ENCODE results near the gene ANKS1B. TPM values are rescaled to one million over a fixed set of nuclear protein-coding genes. Genes with fewer than 3 reads are reported as not detected.

Gene ANKS1B
- total RNA-seq, 1 donor from 2014 or later: 2.4 TPM

GRCh38 chr12:98697209-98697608 is 1287.5 kb downstream of the ANKS1B start:
- Histone ChIP-seq H3K4me3 (ENCODE audit: insufficient read depth, low read depth, low read length) (no peak overlapping the region), H3K36me3 (ENCODE audit: insufficient read depth, low read length) (peaks cover 4% of the 10 kb centered on the region), H2AFZ (ENCODE audit: low read depth, low read length) (no peak overlapping the region), H3K9me3 (ENCODE audit: insufficient read depth, low read depth, low read length) (no peaks in the 10 kb centered on the region), H3K4me1 (ENCODE audit: insufficient read depth, low read length) (no peaks in the 10 kb centered on the region), H3K4me2 (ENCODE audit: low read length) (no peak overlapping the region), H3K9ac (ENCODE audit: low read length) (no peak overlapping the region), H3K27ac (ENCODE audit: low read depth, low read length) (no peak overlapping the region), H3K27me3 (ENCODE audit: insufficient read depth, low read length) (no peaks in the 10 kb centered on the region), H3K79me2 (ENCODE audit: insufficient read depth, low read length) (no peaks in the 10 kb centered on the region), H4K20me1 (ENCODE audit: insufficient read depth, low read length) (peaks cover 15% of the 10 kb centered on the region)
- Mint-ChIP-seq H3K4me1 (ENCODE audit: low read depth, unreplicated experiment) (peaks cover 8% of the 10 kb centered on the region), H3K4me3 (ENCODE audit: unreplicated experiment) (no peak overlapping the region), H3K27ac (ENCODE audit: unreplicated experiment) (no peak overlapping the region), H3K36me3 (ENCODE audit: low read depth, unreplicated experiment) (peaks cover 13% of the 10 kb centered on the region), H3K27me3 (ENCODE audit: low read depth, unreplicated experiment) (no peaks in the 10 kb centered on the region), H3K9me3 (ENCODE audit: unreplicated experiment) (no peaks in the 10 kb centered on the region)
- DNase-seq (ENCODE audit: low read depth): no peak
- TF ChIP-seq EZH2 (IDR thresholded peaks at IDR 0.05; ENCODE audit: insufficient read depth, low read length) (no peak), CTCF (IDR thresholded peaks at IDR 0.05; ENCODE audit: insufficient read depth, low read depth, low read length) (no peak)
- no peak for FAIRE-seq

GRCh38 chr12:98696036-98696646 is 1288.6 kb downstream of the ANKS1B start:
- TF ChIP-seq EZH2 (IDR thresholded peaks at IDR 0.05; ENCODE audit: insufficient read depth, low read length) (no peak), CTCF (IDR thresholded peaks at IDR 0.05; ENCODE audit: insufficient read depth, low read depth, low read length) (no peak)
- peaks cover 19% of the 10 kb centered on the region for H4K20me1 ChIP-seq (ENCODE audit: insufficient read depth, low read length)
- FAIRE-seq (no peak), DNase-seq (ENCODE audit: low read depth) (no peak)
- H3K4me2 ChIP-seq (ENCODE audit: low read length): no peak overlapping the region
- no peaks in the 10 kb centered on the region for H3K27me3 ChIP-seq (ENCODE audit: insufficient read depth, low read length)
- Mint-ChIP-seq H3K36me3 (ENCODE audit: low read depth, unreplicated experiment) (peaks cover 11% of the 10 kb centered on the region), H3K9me3 (ENCODE audit: unreplicated experiment) (no peaks in the 10 kb centered on the region), H3K4me1 (ENCODE audit: low read depth, unreplicated experiment) (peaks cover 8% of the 10 kb centered on the region), H3K4me3 (ENCODE audit: unreplicated experiment) (no peak overlapping the region), H3K27me3 (ENCODE audit: low read depth, unreplicated experiment) (no peaks in the 10 kb centered on the region), H3K27ac (ENCODE audit: unreplicated experiment) (peak overlapping the region; percentile 36)
- no peak overlapping the region for H3K9ac ChIP-seq (ENCODE audit: low read length)
- H2AFZ ChIP-seq (ENCODE audit: low read depth, low read length): no peak overlapping the region
- no peaks in the 10 kb centered on the region for H3K79me2 ChIP-seq (ENCODE audit: insufficient read depth, low read length)
- H3K9me3 ChIP-seq (ENCODE audit: insufficient read depth, low read depth, low read length): no peaks in the 10 kb centered on the region
- H3K36me3 ChIP-seq (ENCODE audit: insufficient read depth, low read length): peaks cover 7% of the 10 kb centered on the region
- H3K4me1 ChIP-seq (ENCODE audit: insufficient read depth, low read length): no peaks in the 10 kb centered on the region
- no peak overlapping the region for H3K27ac ChIP-seq (ENCODE audit: low read depth, low read length)
- no peak overlapping the region for H3K4me3 ChIP-seq (ENCODE audit: insufficient read depth, low read depth, low read length)

GRCh38 chr12:98691351-98691750 is 1293.4 kb downstream of the ANKS1B start:
- no peaks in the 10 kb centered on the region for H3K9me3 ChIP-seq (ENCODE audit: insufficient read depth, low read depth, low read length)
- no peak overlapping the region for H3K27ac ChIP-seq (ENCODE audit: low read depth, low read length)
- peaks cover 12% of the 10 kb centered on the region for H3K36me3 Mint-ChIP-seq (ENCODE audit: low read depth, unreplicated experiment)
- H3K27ac Mint-ChIP-seq (ENCODE audit: unreplicated experiment): no peak overlapping the region
- H3K9me3 Mint-ChIP-seq (ENCODE audit: unreplicated experiment): no peaks in the 10 kb centered on the region
- H3K4me3 ChIP-seq (ENCODE audit: insufficient read depth, low read depth, low read length): no peak overlapping the region
- peaks cover 21% of the 10 kb centered on the region for H3K36me3 ChIP-seq (ENCODE audit: insufficient read depth, low read length)
- no peaks in the 10 kb centered on the region for H3K79me2 ChIP-seq (ENCODE audit: insufficient read depth, low read length)
- no peaks in the 10 kb centered on the region for H3K4me1 ChIP-seq (ENCODE audit: insufficient read depth, low read length)
- no peak overlapping the region for H3K4me2 ChIP-seq (ENCODE audit: low read length)
- TF ChIP-seq CTCF (IDR thresholded peaks at IDR 0.05; ENCODE audit: insufficient read depth, low read depth, low read length) (no peak), EZH2 (IDR thresholded peaks at IDR 0.05; ENCODE audit: insufficient read depth, low read length) (no peak)
- FAIRE-seq (no peak), DNase-seq (ENCODE audit: low read depth) (no peak)
- no peak overlapping the region for H3K4me3 Mint-ChIP-seq (ENCODE audit: unreplicated experiment)
- peaks cover 12% of the 10 kb centered on the region for H4K20me1 ChIP-seq (ENCODE audit: insufficient read depth, low read length)
- H3K4me1 Mint-ChIP-seq (ENCODE audit: low read depth, unreplicated experiment): peaks cover 4% of the 10 kb centered on the region
- H3K27me3 Mint-ChIP-seq (ENCODE audit: low read depth, unreplicated experiment): no peaks in the 10 kb centered on the region
- H3K27me3 ChIP-seq (ENCODE audit: insufficient read depth, low read length): no peaks in the 10 kb centered on the region
- no peak overlapping the region for H2AFZ ChIP-seq (ENCODE audit: low read depth, low read length)
- H3K9ac ChIP-seq (ENCODE audit: low read length): no peak overlapping the region
